HL-60 (cell line): ENCODE data around the gene SLC7A9.

Experiments used
- DNase-seq, 2 experiments: peaks; one replicate each; pipeline ENCODE4 v3.0.0-alpha.2; 2010 to 2020; ENCODE audit warnings: low read depth in 1 of 2, low spot score in 1 of 2
- H3K27ac ChIP-seq: fragments of 250-450 bp; sonication (Bioruptor Pico); replicated peaks from 2 replicates; pipeline ENCODE4 v1.5.1; 2020; ENCODE audit warnings: mild to moderate bottlenecking, moderate library complexity
- H3K27me3 ChIP-seq: fragments of 250-450 bp; sonication (Bioruptor Pico); 2 replicates; pipeline ENCODE4 v1.5.1; 2021; ENCODE audit warnings: mild to moderate bottlenecking, moderate library complexity; ENCODE audit not compliant: insufficient read depth, poor library complexity, severe bottlenecking
- H3K4me3 ChIP-seq: replicated peaks from 2 replicates; pipeline ENCODE4 v1.5.1; 2011; ENCODE audit warnings: mild to moderate bottlenecking, control low read depth, low read length; ENCODE audit not compliant: insufficient read depth
- GABPA ChIP-seq: IDR thresholded peaks from 2 replicates; pipeline ENCODE4 v1.6.1; 2012; ENCODE audit warnings: low read depth
- POLR2AphosphoS5 ChIP-seq: IDR thresholded peaks from 2 replicates; pipeline ENCODE4 v1.6.1; 2012; ENCODE audit warnings: low read depth
- REST ChIP-seq: IDR thresholded peaks from 2 replicates; pipeline ENCODE4 v1.6.1; 2012; ENCODE audit warnings: low read depth; ENCODE audit not compliant: insufficient replicate concordance
- SPI1 ChIP-seq: IDR thresholded peaks from 2 replicates; pipeline ENCODE4 v1.6.1; 2012; ENCODE audit warnings: low read depth, mild to moderate bottlenecking, borderline replicate concordance
- TF ChIP-seq, protein P1 (sequence below): IDR thresholded peaks from one replicate; pipeline ENCODE4 v1.5.1; 2011; ENCODE audit warnings: low read length, control low read depth, inconsistent platforms; ENCODE audit not compliant: insufficient read depth

SLC7A9 gene

GRCh38 chr19:32879741-32880140, 10.2 kb upstream of the SLC7A9 start:
- Histone ChIP-seq H3K27ac (no peak overlapping the region), H3K4me3 (no peak overlapping the region), H3K27me3 (no peaks in the 10 kb centered on the region)
- TF ChIP-seq GABPA: no peak
- TF ChIP-seq SPI1: no peak
- no peak for TF ChIP-seq POLR2AphosphoS5
- TF ChIP-seq, protein P1, sequence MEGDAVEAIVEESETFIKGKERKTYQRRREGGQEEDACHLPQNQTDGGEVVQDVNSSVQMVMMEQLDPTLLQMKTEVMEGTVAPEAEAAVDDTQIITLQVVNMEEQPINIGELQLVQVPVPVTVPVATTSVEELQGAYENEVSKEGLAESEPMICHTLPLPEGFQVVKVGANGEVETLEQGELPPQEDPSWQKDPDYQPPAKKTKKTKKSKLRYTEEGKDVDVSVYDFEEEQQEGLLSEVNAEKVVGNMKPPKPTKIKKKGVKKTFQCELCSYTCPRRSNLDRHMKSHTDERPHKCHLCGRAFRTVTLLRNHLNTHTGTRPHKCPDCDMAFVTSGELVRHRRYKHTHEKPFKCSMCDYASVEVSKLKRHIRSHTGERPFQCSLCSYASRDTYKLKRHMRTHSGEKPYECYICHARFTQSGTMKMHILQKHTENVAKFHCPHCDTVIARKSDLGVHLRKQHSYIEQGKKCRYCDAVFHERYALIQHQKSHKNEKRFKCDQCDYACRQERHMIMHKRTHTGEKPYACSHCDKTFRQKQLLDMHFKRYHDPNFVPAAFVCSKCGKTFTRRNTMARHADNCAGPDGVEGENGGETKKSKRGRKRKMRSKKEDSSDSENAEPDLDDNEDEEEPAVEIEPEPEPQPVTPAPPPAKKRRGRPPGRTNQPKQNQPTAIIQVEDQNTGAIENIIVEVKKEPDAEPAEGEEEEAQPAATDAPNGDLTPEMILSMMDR: no peak
- no peak for TF ChIP-seq REST
- no peak for DNase-seq

- DNase-seq: no peak
Measured at GRCh38 chr19:32878988-32879387, 9.4 kb upstream of the SLC7A9 start.

DNA sequence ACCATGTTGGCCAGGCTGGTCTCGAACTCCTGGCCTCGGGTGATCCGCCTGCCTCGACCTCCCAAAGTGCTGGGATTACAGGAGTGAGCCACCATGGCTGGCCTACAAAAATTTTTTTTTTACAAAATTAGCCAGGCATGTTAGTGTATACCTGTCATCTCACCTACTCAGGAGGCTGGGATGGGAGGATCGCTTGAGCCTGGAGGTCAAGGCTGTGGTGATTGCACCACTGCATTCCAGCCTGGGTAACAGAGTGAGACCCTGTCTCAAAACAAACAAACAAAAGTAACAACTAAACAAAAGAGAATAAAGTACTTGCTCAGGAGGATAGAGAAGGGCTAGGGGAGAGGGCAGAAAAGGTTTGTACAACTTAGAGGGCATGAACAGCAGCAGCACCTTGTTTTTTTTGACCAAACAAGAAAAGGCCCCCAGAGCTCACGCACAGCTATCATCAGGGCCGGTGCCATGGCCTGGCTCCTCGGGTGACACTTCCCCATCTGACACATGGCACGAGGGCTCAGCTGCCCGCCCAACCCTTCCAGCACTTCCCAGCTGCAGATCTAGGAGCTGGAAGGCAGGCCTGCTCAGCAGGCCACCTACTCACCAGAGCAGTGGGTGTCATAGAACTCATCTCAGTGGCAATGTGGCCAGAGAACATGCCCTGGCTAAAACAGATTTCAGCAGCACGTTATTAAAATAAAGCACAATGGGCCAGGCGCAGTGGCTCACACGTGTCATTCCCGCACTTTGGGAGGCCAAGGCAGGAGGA, 8.6 kb upstream of the SLC7A9 start:
- Histone ChIP-seq H3K4me3 (no peak overlapping the region), H3K27ac (no peak overlapping the region), H3K27me3 (no peaks in the 10 kb centered on the region)
- DNase-seq: no peak
- no peak for TF ChIP-seq REST
- no peak for TF ChIP-seq POLR2AphosphoS5
- TF ChIP-seq GABPA: no peak
- TF ChIP-seq SPI1: no peak
- TF ChIP-seq, protein P1: no peak

More at GRCh38 chr19:32878988-32879387, 9.4 kb upstream of the SLC7A9 start:
- no peak overlapping the region for H3K4me3 ChIP-seq
- H3K27me3 ChIP-seq: no peaks in the 10 kb centered on the region
- no peak for TF ChIP-seq REST
- no peak for TF ChIP-seq POLR2AphosphoS5
- TF ChIP-seq SPI1: no peak
- TF ChIP-seq GABPA: no peak
- TF ChIP-seq, protein P1: no peak
- H3K27ac ChIP-seq: no peak overlapping the region
